GM20000 (cell line): ENCODE data around the gene APOBEC2.

Experiments used
- DNase-seq: peaks from one replicate; pipeline ENCODE4 v3.0.0; 2012; ENCODE audit warnings: low spot score
- TF ChIP-seq, protein P1 (sequence below): IDR thresholded peaks from 2 replicates; pipeline ENCODE4 v1.5.1; 2012; ENCODE audit warnings: mild to moderate bottlenecking, control low read depth; ENCODE audit errors: extremely low read depth, missing control alignments

APOBEC2 gene

DNA sequence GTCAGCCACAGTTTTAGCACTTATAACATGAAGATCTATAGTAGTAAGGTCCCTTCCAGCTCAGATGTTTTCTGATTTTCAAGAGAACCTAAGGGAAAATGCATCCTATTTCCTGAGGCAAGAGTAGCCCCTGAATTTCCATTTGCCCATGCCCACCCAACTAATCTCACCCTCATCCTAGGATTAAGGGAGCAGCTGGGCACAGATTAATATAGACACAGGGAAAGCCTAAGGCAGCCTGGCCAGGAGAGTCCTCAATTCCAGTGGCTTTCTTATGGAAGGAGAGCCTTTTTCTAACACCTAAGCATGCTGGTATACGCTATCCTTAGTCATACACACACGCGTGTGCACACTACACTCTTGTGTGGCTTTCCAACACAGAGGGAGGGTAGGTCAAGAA, 1.5 kb downstream of the APOBEC2 start:
- TF ChIP-seq, protein P1, sequence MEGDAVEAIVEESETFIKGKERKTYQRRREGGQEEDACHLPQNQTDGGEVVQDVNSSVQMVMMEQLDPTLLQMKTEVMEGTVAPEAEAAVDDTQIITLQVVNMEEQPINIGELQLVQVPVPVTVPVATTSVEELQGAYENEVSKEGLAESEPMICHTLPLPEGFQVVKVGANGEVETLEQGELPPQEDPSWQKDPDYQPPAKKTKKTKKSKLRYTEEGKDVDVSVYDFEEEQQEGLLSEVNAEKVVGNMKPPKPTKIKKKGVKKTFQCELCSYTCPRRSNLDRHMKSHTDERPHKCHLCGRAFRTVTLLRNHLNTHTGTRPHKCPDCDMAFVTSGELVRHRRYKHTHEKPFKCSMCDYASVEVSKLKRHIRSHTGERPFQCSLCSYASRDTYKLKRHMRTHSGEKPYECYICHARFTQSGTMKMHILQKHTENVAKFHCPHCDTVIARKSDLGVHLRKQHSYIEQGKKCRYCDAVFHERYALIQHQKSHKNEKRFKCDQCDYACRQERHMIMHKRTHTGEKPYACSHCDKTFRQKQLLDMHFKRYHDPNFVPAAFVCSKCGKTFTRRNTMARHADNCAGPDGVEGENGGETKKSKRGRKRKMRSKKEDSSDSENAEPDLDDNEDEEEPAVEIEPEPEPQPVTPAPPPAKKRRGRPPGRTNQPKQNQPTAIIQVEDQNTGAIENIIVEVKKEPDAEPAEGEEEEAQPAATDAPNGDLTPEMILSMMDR = no peak
- DNase-seq = no peak

DNA sequence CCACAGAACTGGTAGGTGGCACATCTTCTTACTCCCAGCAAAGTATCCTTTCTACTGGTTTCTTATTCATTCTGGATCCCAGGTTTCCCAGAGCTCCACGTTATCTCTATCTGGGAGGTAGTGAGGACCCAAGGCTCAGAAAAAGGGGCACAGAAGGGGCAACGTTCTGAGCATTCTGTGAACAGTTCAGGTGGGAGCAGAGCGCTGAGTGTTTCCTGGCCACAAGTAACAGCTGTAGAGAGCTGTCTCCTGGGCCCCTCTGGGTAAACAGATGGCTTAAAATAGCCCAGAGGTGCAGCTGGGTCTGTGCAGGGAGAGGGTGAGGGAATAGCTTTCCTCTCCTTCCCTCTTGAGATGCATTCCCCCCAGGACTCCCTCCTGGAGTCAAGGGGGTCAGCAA, 2.1 kb downstream of the APOBEC2 start:
- TF ChIP-seq, protein P1 = no peak
- no peak for DNase-seq

DNA sequence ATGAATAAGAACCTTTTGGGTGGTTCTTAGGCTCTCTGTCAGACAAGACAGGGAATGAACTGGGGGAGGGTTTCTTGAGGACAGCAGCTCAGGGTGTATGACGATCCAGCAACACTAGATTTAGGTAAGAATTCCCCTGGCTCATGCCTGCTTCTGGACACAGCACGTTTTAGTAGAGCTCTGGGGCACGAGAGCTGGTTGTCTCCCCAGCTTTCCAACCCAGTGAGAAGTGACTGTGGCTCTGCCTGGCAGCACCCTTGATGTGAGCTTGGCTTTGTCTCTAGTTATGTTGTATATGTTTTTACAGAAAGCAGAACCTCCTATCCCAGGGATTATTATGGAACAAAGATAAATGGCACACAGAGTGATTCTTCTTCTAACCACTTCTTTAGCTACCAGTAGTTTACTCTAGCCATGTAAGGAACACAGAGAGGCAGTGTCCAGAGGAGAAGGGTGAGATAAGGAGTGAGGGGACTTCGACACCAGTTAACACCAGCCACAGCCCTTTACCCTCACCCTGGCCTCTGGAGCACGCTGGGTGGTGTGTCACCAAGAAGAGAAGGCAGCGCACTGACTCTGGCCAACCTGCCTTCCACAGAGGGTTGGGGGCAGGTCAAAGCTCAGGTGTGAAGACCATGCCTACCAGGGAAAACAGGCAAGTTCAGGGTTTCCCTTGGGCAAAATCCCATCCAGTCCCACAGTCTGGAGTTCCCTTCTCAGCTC, 3.9 kb downstream of the APOBEC2 start:
- no peak for DNase-seq
- TF ChIP-seq, protein P1 = no peak

DNA sequence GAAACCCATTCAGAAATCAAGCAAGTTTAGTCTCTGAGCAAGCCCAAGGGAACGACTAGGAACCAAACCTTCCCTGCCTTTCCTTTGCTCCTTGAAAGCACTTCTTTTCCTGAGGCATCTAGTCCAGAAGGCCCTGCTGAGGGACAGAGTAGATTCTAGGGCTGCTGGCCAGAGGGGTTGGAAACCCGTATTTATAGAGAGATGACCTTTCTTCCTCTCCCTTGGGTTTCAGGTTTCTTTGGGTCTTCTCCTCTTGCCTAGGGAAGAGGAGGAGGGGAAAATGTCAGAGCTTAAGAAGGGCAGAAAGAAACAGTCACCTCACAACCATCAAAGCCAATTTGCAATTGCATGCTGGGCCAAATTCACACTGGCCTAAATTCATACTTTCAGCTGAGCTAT, 5.8 kb downstream of the APOBEC2 start:
- TF ChIP-seq, protein P1 = no peak
- no peak for DNase-seq

DNA sequence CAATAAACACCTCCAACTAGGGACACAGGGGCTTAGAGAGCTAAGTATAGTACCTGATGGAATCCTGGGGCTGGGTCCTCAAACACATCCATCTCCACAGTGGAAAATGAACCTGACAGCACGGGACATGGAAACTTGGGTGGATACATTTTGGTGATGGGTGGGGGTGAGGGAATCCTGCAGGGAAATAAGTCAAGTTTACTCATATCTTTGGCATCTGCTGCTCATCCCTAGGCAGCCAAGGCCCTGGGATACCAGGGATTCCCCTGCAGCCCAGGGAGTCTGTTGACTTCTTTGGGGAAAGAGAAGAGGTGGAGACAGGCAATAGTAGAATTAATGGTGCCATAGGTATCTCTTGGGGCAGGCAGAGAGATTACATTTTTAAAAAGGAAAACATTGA, 6.6 kb downstream of the APOBEC2 start:
- DNase-seq = no peak
- TF ChIP-seq, protein P1 = no peak

DNA sequence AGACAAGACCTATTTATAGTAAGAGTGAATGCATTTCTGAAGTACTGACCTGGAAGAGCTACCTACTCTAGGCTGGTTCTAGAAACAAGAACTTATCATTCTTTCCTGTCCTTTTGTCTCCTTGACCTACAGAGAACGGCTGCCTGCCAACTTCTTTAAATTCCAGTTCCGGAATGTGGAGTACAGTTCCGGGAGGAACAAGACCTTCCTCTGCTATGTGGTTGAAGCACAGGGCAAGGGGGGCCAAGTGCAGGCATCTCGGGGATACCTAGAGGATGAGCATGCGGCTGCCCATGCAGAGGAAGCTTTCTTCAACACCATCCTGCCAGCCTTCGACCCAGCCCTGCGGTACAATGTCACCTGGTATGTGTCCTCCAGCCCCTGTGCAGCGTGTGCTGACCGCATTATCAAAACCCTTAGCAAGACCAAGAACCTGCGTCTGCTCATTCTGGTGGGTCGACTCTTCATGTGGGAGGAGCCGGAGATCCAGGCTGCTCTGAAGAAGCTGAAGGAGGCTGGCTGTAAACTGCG, 8.3 kb downstream of the APOBEC2 start:
- TF ChIP-seq, protein P1 = no peak
- DNase-seq = no peak

DNA sequence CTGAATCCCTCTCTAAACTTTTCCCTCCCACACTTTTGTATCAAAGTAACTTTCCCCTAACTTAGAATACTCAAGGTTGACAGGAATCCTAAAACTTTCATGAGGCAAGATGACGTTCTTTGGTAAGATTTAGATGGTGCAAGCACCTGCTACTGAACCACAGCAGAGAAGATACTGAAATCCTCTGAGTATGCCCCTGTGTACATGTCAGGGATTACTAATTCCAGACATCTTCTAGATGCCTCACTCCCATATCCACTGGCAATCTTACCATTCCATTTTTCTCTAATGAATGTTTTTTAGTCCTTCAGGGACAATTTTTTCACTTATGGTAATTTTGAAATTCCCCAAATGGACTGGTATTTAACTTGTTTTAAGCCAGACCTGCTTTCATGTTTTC, 9.1 kb downstream of the APOBEC2 start:
- TF ChIP-seq, protein P1 = no peak
- no peak for DNase-seq
